WI38 (cell line): ENCODE data around the gene GMCL1.

ENCODE experiments used
- H3K4me3 ChIP-seq: 2 replicates; pipeline ENCODE4 v1.5.1; 2011; ENCODE audit warnings: low read depth, mild to moderate bottlenecking, control low read depth, low read length
- CTCF ChIP-seq: IDR thresholded peaks from 2 replicates; pipeline ENCODE4 v1.5.1; 2012; ENCODE audit warnings: low read depth, mild to moderate bottlenecking, control low read depth, low read length

Gene GMCL1

GRCh38 chr2:69810550-69810949 is 18.9 kb upstream of the GMCL1 start:
- no peak for TF ChIP-seq CTCF
- H3K4me3 ChIP-seq = no peak overlapping the region

- no peak overlapping the region for H3K4me3 ChIP-seq
- no peak for TF ChIP-seq CTCF
These were observed 18.4 kb upstream of the GMCL1 start for GRCh38 chr2:69811018-69811417.

- no peak for TF ChIP-seq CTCF
- no peak overlapping the region for H3K4me3 ChIP-seq
These were observed 17.9 kb upstream of the GMCL1 start for GRCh38 chr2:69811591-69811990.

GRCh38 chr2:69815717-69816116 is 13.7 kb upstream of the GMCL1 start:
- no peak overlapping the region for H3K4me3 ChIP-seq
- TF ChIP-seq CTCF = no peak

- peak; percentile 71 for TF ChIP-seq CTCF
- no peak overlapping the region for H3K4me3 ChIP-seq
These were observed 12.4 kb upstream of the GMCL1 start for GRCh38 chr2:69816923-69817542.

- TF ChIP-seq CTCF = no peak
- no peak overlapping the region for H3K4me3 ChIP-seq
These were observed 11.5 kb upstream of the GMCL1 start for GRCh38 chr2:69817729-69818501.

- no peak overlapping the region for H3K4me3 ChIP-seq
These were observed 1.5 kb upstream of the GMCL1 start for GRCh38 chr2:69827796-69828540.

More at GRCh38 chr2:69827796-69828540, 1.5 kb upstream of the GMCL1 start:
- no peak for TF ChIP-seq CTCF
